Dendritic cell treated with granulocyte-macrophage colony-stimulating factor and Interleukin-4, amounts not matched to agents 40 ng/mL and 50 ng/mL, for 4 days (primary cell): Measurements from ENCODE around the gene ZNF423.

ENCODE experiments used
- H3K27ac Mint-ChIP-seq: one replicate; pipeline ENCODE4 v1.8.0; 2022; ENCODE audit warnings: mild to moderate bottlenecking, mixed read lengths
- H3K27me3 Mint-ChIP-seq: one replicate; pipeline ENCODE4 v1.8.0; 2022; ENCODE audit warnings: mild to moderate bottlenecking, mixed read lengths
- H3K36me3 Mint-ChIP-seq: one replicate; pipeline ENCODE4 v1.8.0; 2022; ENCODE audit warnings: low read depth, mixed read lengths
- H3K4me1 Mint-ChIP-seq: one replicate; pipeline ENCODE4 v1.8.0; 2022; ENCODE audit warnings: low read depth, mixed read lengths
- H3K4me3 Mint-ChIP-seq: one replicate; pipeline ENCODE4 v1.8.0; 2022; ENCODE audit warnings: mild to moderate bottlenecking, moderate library complexity, mixed read lengths
- H3K9me3 Mint-ChIP-seq: one replicate; pipeline ENCODE4 v1.8.0; 2022; ENCODE audit warnings: mixed read lengths
- intact Hi-C: fragments of 100-400 bp; cut with micrococcal nuclease; formaldehyde crosslinking; loops from one replicate; pipeline ENCODE4 v1.15.0; 2022

The ZNF423 gene

GRCh38 chr16:49484451-49484849 is 371.5 kb downstream of the ZNF423 start:
- intact Hi-C loops, result no loop called here
- no peaks in the 10 kb centered on the region for H3K4me1 Mint-ChIP-seq
- no peaks in the 10 kb centered on the region for H3K36me3 Mint-ChIP-seq
- no peaks in the 10 kb centered on the region for H3K9me3 Mint-ChIP-seq
- H3K4me3 Mint-ChIP-seq, result no peak overlapping the region
- H3K27ac Mint-ChIP-seq, result no peak overlapping the region
- peaks cover 21% of the 10 kb centered on the region for H3K27me3 Mint-ChIP-seq

DNA sequence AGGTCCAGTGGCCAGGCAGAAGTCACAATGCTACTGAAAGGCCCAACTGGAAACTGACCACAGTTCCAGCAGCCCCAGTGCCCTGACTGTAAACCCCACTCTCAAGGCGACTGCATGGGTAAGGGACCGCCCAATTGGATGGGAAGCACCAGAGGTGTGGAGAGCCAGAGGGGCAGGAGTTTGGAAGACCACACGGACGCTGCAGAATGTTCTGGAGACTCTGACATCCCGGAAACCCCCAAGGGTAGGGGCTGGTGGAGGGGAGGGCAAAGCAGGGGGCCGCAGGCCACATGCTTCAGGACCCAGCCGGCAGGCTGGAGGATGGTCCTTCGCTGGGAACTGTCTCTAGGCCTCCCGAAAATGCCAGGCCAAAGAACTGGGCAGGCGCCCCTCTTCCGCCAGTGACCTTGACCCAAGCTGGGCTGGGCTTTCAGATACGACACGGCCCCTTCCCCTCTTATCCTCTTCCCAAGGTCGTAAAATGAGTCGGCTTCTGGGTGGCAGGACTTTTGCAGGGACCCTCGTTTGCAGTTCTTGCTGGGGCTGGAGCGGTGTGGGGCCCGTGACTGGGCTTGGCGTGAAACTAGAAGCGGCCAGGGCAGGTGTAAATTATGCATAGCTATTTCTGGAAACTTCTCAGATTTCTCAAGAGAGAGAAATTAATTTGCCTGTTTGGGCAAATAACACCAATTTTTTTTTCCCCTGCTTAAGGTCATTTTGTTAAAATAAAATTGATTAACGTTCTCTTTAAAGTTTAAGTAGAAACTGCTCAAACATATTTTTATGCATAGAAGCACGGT is 372.1 kb downstream of the ZNF423 start:
- Mint-ChIP-seq H3K4me1 (no peaks in the 10 kb centered on the region), H3K9me3 (no peaks in the 10 kb centered on the region), H3K27ac (no peak overlapping the region), H3K4me3 (no peak overlapping the region), H3K36me3 (no peaks in the 10 kb centered on the region), H3K27me3 (peaks cover 21% of the 10 kb centered on the region)
- intact Hi-C loops, result no loop called here

GRCh38 chr16:49483251-49483650 is 372.7 kb downstream of the ZNF423 start:
- peaks cover 21% of the 10 kb centered on the region for H3K27me3 Mint-ChIP-seq
- intact Hi-C loops, result no loop called here
- no peak overlapping the region for H3K4me3 Mint-ChIP-seq
- H3K27ac Mint-ChIP-seq, result no peak overlapping the region
- H3K9me3 Mint-ChIP-seq, result no peaks in the 10 kb centered on the region
- H3K36me3 Mint-ChIP-seq, result no peaks in the 10 kb centered on the region
- H3K4me1 Mint-ChIP-seq, result no peaks in the 10 kb centered on the region

DNA sequence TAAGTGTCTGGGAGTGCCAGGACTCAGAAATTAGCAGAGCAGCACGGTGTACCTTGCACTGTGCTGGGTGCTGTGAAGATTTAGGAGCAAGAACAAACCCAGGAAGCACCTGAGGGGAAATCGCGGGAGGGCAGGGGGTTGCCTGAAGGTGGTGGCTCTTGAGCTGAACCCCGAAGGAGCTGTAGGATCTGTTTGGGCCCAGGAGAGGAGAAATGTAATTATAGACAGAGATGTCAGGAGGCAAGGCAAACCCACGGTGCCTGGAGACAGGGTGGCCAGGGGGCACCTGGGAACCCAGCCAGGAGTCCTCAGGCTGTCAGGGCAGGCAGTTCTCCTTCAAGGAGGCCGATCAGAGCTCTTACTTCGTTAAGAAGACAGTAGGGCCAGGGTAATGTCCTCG is 373.2 kb downstream of the ZNF423 start:
- Mint-ChIP-seq H3K27ac (no peak overlapping the region), H3K27me3 (peaks cover 21% of the 10 kb centered on the region), H3K4me1 (no peaks in the 10 kb centered on the region), H3K4me3 (no peak overlapping the region), H3K9me3 (no peaks in the 10 kb centered on the region), H3K36me3 (no peaks in the 10 kb centered on the region)
- intact Hi-C loops, result no loop called here

DNA sequence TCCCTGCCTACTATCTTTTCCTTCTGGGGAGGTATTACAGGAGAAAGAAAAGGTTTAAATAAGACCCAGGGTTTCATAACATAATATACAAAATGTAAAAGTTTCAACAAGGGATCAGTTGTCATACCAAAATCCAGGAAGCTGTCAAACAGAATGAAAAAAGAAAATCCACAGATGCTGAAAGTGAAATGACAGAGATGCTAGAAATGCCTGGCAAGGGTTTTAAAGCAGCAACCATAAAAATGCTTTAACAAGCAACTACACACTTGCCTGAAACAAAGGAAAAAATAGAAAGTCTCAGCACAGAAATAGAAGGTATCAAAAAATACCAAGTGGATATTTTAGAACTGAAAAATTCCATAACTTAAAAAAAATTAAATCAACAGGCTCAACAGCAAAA is 377.3 kb downstream of the ZNF423 start:
- no peak overlapping the region for H3K4me3 Mint-ChIP-seq
- H3K9me3 Mint-ChIP-seq, result no peaks in the 10 kb centered on the region
- peaks cover 16% of the 10 kb centered on the region for H3K27me3 Mint-ChIP-seq
- H3K36me3 Mint-ChIP-seq, result no peaks in the 10 kb centered on the region
- intact Hi-C loops, result no loop called here
- H3K27ac Mint-ChIP-seq, result no peak overlapping the region
- H3K4me1 Mint-ChIP-seq, result no peaks in the 10 kb centered on the region

DNA sequence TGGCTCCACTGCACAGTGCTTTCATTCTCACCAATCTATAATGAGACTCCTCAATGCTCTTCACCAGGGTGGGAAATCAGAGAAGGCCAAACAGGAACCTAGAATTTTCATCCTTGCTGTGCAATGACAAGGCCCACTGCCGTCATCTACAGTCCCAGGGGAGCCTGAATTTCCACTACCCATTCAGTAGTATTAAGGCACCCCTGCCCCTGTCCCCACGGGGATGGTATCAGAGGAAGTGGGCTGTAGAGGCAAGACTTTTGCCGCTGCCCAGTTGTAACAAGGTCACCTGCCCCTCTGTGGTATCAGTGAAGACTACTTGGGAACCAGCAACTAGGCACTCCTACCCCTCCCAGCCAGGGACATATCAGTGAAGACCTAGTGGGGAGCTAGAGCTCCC is 377.8 kb downstream of the ZNF423 start:
- intact Hi-C loops, result no loop called here
- Mint-ChIP-seq H3K4me1 (no peaks in the 10 kb centered on the region), H3K4me3 (no peak overlapping the region), H3K36me3 (no peaks in the 10 kb centered on the region), H3K9me3 (no peaks in the 10 kb centered on the region), H3K27me3 (peaks cover 11% of the 10 kb centered on the region), H3K27ac (no peak overlapping the region)

DNA sequence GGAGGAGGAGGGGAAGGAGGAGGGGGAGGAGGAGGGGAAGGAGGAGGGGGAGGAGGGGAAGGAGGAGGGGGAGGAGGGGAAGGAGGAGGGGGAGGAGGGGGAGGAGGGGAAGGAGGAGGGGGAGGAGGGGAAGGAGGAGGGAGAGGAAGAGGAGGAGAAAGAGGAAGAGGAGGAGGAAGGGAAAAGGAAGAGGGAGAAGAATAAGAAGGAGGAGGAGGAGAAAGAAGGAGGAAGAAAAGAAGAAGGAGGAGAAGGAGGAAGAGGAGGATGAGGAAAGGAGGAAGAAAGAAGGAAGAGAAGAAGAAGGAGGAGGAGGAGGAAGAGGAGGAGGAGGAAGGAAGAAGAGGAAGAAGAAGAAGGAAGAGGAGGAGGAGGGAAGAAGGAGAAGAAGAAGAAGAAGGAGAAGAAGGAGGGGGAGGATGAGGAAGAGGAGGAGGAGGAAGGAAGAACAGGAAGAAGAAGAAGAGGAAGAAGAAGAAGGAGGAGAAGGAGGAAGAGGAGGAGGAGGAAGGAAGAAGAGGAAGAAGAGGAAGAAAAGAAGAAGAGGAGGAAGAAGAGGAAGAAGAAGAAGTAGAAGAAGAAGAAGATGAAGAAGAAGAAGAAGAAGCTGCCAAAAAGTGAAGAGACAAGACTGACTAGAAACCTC is 378.5 kb downstream of the ZNF423 start:
- Mint-ChIP-seq H3K4me1 (no peaks in the 10 kb centered on the region), H3K9me3 (no peaks in the 10 kb centered on the region), H3K27ac (no peak overlapping the region), H3K4me3 (no peak overlapping the region), H3K36me3 (no peaks in the 10 kb centered on the region), H3K27me3 (peaks cover 6% of the 10 kb centered on the region)
- intact Hi-C loops, result no loop called here

- H3K4me1 Mint-ChIP-seq, result no peaks in the 10 kb centered on the region
- H3K27ac Mint-ChIP-seq, result no peak overlapping the region
- H3K27me3 Mint-ChIP-seq, result no peaks in the 10 kb centered on the region
- no peaks in the 10 kb centered on the region for H3K9me3 Mint-ChIP-seq
- no peak overlapping the region for H3K4me3 Mint-ChIP-seq
- no peaks in the 10 kb centered on the region for H3K36me3 Mint-ChIP-seq
- intact Hi-C loops, result no loop called here
These were observed 381.2 kb downstream of the ZNF423 start for GRCh38 chr16:49474741-49475140.

DNA sequence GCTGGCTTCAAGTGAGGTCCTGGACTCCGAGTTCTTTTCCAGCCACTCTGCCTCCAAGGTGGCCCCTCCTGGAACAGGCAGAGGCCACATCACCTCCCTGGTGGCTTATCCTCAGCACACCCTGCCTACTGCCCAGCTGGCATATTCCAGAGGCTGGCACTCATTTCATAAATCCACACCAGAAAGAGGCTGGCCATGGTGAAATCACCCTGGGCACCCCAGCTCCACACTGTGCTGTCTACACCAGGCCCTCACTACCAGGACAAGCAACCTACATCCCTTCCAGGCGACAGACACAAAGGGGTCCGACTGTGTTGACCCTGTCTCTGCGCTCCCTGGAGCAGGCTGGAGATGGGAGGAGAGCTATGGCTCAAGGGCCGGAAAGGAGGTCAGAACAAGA is 382.1 kb downstream of the ZNF423 start:
- H3K27ac Mint-ChIP-seq, result no peak overlapping the region
- no peak overlapping the region for H3K4me3 Mint-ChIP-seq
- no peaks in the 10 kb centered on the region for H3K36me3 Mint-ChIP-seq
- intact Hi-C loops, result no loop called here
- H3K4me1 Mint-ChIP-seq, result no peaks in the 10 kb centered on the region
- H3K27me3 Mint-ChIP-seq, result no peaks in the 10 kb centered on the region
- H3K9me3 Mint-ChIP-seq, result no peaks in the 10 kb centered on the region

- H3K4me1 Mint-ChIP-seq, result no peaks in the 10 kb centered on the region
- no peaks in the 10 kb centered on the region for H3K9me3 Mint-ChIP-seq
- no peaks in the 10 kb centered on the region for H3K27me3 Mint-ChIP-seq
- H3K27ac Mint-ChIP-seq, result no peak overlapping the region
- no peak overlapping the region for H3K4me3 Mint-ChIP-seq
- intact Hi-C loops, result no loop called here
- H3K36me3 Mint-ChIP-seq, result no peaks in the 10 kb centered on the region
These were observed 382.8 kb downstream of the ZNF423 start for GRCh38 chr16:49473131-49473530.

DNA sequence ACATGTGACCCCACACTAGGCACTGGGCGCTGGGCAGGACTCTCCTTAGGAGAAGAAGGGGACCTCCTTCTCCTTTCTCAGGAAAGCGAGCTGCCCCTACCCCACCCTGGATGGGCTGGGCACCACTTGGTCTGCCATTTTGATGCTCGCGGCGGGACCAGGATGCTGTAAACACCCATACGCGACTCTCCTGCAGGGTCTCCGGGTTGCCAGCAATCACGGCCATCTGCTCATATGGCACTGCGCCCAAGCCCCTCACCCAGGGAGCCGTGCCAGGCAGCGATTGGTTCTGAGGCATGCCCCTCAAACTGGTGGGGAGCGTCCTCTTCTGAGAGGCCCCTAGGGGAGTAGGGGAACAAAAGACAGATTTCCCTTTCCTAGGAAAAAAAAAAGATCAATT is 383.3 kb downstream of the ZNF423 start:
- no peaks in the 10 kb centered on the region for H3K27me3 Mint-ChIP-seq
- H3K9me3 Mint-ChIP-seq, result no peaks in the 10 kb centered on the region

GRCh38 chr16:49471038-49471727 is 384.7 kb downstream of the ZNF423 start:
- H3K27me3 Mint-ChIP-seq, result peaks cover 4% of the 10 kb centered on the region
- H3K4me1 Mint-ChIP-seq, result no peaks in the 10 kb centered on the region
- intact Hi-C loops, result no loop called here
- no peaks in the 10 kb centered on the region for H3K9me3 Mint-ChIP-seq
- no peaks in the 10 kb centered on the region for H3K36me3 Mint-ChIP-seq
- H3K4me3 Mint-ChIP-seq, result no peak overlapping the region
- H3K27ac Mint-ChIP-seq, result no peak overlapping the region

More for the DNA sequence above, 383.3 kb downstream of the ZNF423 start:
- no peaks in the 10 kb centered on the region for H3K4me1 Mint-ChIP-seq
- intact Hi-C loops, result no loop called here
- H3K4me3 Mint-ChIP-seq, result no peak overlapping the region
- no peak overlapping the region for H3K27ac Mint-ChIP-seq
- H3K36me3 Mint-ChIP-seq, result no peaks in the 10 kb centered on the region

GRCh38 chr16:49470513-49470991 is 385.4 kb downstream of the ZNF423 start:
- intact Hi-C loops, result no loop called here
- Mint-ChIP-seq H3K9me3 (no peaks in the 10 kb centered on the region), H3K27ac (no peak overlapping the region), H3K4me1 (no peaks in the 10 kb centered on the region), H3K27me3 (peaks cover 7% of the 10 kb centered on the region), H3K4me3 (no peak overlapping the region), H3K36me3 (no peaks in the 10 kb centered on the region)

- intact Hi-C loops, result no loop called here
- Mint-ChIP-seq H3K9me3 (no peaks in the 10 kb centered on the region), H3K27me3 (peaks cover 10% of the 10 kb centered on the region), H3K27ac (no peak overlapping the region), H3K4me1 (no peaks in the 10 kb centered on the region), H3K36me3 (no peaks in the 10 kb centered on the region), H3K4me3 (no peak overlapping the region)
These were observed 385.9 kb downstream of the ZNF423 start for GRCh38 chr16:49469930-49470451.
